Measurements from ENCODE around the gene ZC3H12D. TPM values are rescaled to one million over a fixed set of nuclear protein-coding genes. Genes with fewer than 3 reads are reported as not detected.
"Not testable (repeated sequence)": the region's sequence is repeated elsewhere in the genome, so short reads cannot be mapped to it uniquely, and the experiment has no call there.

The ZC3H12D gene
- total RNA-seq, 1 donor from 2014 or later: 1.6 TPM

DNA sequence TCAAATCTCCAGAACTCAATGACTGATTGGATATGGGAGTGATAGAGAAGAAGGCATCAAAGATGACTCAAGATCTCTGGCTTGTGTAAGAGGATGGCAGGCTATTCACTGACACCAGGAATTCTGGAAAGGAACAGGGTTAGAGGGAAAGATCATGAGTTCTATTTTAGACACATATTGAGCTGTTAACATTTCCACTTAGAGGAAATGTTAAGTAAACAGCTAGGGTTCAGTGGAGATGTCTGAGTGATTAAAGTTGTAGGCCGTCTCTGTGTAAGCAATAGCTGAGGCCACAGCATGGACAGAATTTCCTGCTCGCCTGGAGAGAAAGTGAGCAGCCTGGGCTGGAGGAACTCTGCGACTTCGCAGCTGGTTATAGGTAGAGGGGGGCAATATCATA lies 21.0 kb downstream of the ZC3H12D start:
- intact Hi-C loops (cut with DNase I): no loop called here
- DNase-seq (ENCODE audit: low spot score) (no peak), ATAC-seq (peak; percentile 69)

DNA sequence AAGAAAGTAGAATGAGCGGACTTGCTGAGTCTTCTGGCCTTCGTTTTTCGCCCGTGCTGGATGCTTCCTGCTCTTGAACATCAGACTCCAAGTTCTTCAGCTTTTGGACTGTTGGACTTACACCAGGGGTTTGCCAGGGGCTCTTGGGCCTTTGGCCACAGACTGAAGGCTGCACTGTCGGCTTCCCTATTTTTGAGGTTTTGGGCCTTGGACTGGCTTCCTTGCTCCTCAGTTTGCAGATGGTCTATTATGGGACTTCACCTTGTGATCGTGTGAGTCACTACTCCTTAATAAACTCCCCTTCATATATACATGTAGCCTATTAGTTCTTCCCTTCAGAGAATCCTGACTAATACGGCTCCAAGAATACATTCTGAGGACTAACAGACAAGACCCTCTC lies 22.1 kb downstream of the ZC3H12D start:
- ATAC-seq; DNase-seq (ENCODE audit: low spot score); intact Hi-C loops (cut with DNase I): not testable (repeated sequence)

DNA sequence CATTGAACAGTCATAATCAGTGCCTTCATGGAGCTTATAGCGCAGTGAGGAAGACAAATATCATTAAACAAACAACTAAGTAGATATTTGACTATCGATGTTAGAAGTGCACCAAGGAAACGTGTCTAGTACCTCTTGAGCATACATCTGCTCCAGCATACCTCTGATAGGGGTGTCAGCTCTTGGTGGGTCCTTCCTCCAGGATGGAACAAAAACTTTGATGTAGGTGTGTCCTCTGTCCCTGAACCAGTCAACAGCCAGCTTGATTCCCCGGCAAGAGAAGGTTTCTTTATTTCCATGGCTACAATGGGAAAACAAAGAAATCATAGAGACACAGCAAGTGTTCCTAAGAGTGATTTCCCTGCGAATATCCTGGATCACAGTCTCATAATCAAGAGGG lies 23.1 kb downstream of the ZC3H12D start:
- DNase-seq (ENCODE audit: low spot score): no peak
- ATAC-seq: no peak
- intact Hi-C loops (cut with DNase I): no loop called here

DNA sequence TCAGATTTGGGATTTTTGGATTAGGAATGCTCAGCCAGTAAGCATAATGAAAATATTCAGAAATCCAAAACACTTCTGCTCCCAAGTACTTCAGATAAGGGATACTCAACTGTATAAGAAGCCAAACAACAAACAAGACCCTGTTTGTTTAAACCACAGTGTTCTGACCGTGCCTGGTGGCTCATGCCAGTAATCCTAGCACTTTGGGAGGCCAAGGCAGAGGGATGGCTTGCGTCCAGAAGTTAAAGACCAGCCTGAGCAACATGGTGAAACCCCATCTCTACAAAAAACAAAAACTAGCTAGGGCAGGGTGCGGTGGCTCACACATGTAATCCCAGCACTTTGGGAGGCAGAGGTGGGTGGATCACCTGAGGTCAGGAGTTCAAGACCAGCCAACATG lies 24.6 kb downstream of the ZC3H12D start:
- intact Hi-C loops (cut with DNase I); ATAC-seq; DNase-seq (ENCODE audit: low spot score): not testable (repeated sequence)

DNA sequence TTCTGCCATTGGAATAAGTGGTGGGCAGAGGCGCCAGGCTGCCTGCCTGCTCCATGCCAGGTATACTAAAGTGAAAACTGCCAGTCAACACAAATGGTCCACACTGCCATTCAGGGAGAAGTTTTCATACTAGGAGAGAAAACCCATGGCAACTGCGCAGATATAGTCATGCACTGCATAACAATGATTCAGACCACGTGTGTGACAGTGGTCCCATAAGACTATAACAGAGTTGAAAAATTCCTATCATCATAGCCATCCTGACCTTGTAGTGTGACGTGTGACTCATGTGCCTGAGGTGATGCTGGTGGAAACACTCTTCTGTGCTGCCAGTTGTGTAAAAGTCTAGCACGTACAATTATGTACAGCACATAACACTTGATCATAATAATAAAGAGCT lies 25.1 kb downstream of the ZC3H12D start:
- intact Hi-C loops (cut with DNase I): no loop called here
- ATAC-seq (no peak), DNase-seq (ENCODE audit: low spot score) (no peak)

DNA sequence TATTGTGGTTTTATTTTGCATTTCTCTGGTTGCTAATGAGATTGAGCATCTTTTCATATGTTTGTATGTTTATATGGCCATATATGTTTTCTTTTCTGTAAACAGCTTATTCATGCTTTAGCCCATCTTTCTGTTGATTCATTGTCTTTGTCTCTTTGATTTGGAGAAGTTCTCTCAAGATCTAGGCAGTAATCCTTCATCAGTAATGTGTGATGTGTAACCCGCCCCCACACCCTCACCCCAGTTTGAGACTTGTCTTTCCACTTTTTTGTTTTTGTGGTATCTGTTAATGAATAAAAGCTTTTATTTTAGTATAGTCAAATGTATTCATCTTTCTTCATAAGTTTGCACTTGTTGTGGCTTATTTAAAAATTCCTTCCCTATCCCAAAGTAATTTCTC lies 26.0 kb downstream of the ZC3H12D start:
- DNase-seq (ENCODE audit: low spot score) (no peak), ATAC-seq (no peak)
- intact Hi-C loops (cut with DNase I): no loop called here

DNA sequence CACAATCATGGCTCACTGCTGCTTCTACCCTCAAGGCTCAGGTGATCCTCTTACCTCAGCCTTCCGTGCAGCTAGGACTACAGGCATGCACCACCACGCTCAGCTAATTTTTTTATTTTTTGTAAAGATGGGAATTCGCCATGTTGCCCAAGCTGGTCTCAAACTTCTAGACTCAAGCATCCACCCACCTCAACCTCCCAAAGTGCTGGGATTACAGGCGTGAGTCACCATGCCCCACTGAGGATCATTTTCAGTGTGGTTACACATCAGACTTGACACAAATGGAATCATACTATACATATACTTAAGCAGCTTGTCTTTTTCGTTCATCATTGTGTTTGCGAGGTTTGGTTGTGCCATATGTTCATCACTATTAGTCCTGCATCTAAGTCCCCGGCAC lies 26.6 kb downstream of the ZC3H12D start:
- DNase-seq (ENCODE audit: low spot score): no peak
- no peak for ATAC-seq
- intact Hi-C loops (cut with DNase I): no loop called here

DNA sequence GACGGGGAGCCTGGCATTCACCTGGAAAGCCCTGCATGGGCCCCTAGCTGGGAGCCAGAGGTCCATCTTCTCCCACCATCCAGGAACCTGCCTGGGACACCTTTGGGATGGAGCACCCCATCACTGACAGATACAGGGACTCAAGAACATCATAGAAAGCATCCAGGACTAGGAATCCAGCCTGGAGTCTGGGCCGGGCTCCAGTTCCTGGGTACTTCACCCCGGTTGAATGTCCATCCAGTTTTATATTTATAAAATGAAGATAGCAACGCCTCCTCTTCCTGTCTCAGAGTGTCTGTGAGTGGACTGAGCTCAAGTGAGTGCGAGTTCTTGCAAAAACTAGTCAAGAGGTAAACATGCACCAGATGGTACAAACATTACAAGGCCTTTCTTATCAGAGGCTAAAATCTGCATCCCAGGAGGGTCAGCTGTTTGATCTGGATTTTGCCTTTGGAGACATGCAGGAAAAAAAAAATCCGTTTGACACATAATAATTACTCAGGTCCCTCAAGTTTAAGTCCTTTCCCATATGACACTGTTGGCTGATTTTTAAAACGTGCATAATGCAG lies 27.4 kb downstream of the ZC3H12D start:
- DNase-seq (ENCODE audit: low spot score) (no peak), ATAC-seq (no peak)
- intact Hi-C loops (cut with DNase I): no loop called here

DNA sequence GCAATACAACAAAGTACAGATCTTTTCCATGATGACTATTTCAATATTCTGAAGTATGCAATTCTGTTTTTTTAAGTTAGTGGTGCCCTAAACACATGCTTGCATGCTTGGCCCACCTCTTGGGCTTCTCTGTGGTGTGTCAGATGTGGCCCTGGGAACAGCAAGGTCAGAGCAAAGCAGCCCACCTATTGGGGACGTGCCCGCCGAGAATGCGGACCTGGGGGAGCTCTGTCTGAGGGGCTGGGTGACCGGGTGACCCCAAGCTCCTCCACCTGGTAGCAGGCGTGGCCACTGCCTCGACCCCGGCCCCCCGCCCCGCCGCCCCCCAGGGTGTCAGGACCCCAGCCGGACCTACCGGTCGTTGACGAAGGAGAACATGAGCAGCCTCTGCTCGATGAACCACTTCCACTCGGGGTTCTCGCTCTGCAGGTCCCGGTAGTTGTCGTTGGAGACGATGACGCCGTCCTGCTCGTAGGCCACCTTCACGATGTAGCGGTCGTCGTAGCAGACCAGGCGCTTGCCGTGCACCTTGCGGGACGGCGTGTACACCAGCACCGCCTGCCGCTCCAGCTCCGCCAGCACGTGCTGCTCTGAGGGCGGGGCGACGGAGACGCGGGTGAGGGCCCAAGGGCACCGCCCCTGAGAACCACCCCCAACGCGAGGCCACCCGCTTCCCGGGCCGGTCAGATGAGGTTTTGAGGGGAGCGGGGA lies 28.3 kb downstream of the ZC3H12D start:
- no peak for DNase-seq (ENCODE audit: low spot score)
- intact Hi-C loops (cut with DNase I): no loop called here
- no peak for ATAC-seq

DNA sequence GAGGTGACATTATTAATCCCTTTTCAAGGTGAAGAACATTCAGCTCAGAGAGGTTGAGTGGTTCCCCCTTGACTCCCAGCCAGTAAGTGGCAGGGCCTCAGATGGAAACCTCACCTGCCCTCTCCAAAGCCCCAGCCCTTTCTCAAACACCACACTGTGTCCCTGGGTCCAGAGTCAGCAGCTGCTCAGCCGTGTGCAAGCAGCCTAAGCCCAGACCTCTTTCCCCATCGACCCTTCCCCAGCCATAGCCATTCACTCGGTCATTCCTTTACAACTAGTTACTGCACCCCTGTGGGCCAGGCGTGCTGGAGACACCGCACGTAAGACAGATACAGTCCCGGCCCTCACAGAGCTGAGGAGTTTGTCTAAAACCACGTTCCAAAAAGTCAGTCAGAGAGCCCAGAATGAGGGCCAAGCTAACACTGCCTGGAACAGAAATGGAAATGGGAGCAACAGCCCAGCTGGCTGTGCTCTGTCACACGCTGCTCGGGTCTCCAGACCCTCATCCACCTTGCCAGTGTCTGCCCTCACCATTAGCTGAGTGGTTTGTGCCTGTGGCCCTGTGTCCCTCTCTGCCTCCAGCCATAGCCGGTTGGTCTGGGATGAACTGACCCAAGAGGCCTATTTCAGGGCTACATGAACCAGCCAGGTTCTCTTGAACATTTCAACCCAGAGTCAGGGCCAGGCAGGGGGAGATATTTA lies 29.6 kb downstream of the ZC3H12D start:
- no peak for DNase-seq (ENCODE audit: low spot score)
- intact Hi-C loops (cut with DNase I): no loop called here
- peak; percentile 11 for ATAC-seq

DNA sequence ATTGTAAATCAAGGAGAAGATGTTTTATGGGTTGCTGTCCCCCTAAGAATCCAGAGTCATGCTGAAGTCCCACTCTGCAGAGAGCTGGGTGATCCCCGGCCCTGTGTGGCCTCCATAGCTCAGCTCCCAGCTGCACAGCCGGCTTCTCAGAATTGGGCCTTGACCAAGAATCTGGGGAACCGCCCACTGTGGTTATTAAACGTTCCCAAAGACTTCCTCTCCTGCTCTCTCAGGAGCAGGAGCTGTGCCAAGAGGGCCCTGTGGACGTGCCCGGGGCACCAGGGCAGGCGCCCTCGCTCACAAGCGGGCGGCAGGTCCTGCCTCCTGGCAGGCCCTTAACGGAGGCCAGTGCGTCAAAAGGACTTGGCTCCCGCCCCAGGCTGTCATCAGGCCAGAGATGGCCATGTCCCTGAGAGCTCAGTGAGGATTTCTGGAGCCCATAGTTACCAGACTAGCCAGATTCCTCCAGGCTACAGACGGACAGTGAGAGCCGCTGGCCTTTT lies 30.4 kb downstream of the ZC3H12D start:
- DNase-seq (ENCODE audit: low spot score): peak; percentile 97
- peak; percentile 96 for ATAC-seq
- intact Hi-C loops (cut with DNase I): no loop called here

DNA sequence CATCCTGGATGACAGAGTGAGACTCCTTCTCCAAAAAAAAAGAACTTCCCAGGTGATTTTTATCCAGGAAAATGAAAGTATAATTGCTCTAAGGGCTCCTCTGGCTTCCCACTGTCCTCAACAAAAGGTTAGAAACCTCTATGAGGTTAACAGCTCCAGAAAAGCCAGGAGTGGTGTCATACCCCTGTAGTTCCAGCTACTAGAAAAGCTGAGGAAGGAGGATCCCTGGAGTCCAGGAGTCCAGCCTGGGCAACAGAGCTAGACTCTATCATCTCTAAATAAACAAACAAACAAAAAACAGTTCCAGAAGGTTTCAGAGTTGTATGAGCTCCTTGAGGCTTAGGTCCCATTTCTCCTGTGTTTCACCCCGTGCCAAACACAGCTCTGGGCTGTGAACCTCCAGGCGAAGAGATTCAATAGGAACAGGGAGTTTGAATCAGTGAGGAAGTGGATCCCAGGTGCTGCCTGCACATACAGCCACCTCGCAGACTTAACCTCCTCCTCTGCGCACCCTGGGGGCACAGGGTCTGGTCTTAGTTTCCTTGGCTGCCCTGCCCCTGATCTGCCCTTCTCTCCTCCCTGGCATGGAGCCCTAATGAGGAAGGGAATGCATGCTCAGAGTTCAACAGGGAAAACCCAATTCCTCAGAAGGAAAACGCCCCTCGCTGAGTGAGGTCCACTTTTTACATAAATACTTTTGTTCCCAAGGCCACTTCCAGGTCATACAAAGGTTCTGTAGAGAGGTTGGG lies 31.0 kb downstream of the ZC3H12D start:
- intact Hi-C loops (cut with DNase I): no loop called here
- no peak for DNase-seq (ENCODE audit: low spot score)
- peak; percentile 23 for ATAC-seq

DNA sequence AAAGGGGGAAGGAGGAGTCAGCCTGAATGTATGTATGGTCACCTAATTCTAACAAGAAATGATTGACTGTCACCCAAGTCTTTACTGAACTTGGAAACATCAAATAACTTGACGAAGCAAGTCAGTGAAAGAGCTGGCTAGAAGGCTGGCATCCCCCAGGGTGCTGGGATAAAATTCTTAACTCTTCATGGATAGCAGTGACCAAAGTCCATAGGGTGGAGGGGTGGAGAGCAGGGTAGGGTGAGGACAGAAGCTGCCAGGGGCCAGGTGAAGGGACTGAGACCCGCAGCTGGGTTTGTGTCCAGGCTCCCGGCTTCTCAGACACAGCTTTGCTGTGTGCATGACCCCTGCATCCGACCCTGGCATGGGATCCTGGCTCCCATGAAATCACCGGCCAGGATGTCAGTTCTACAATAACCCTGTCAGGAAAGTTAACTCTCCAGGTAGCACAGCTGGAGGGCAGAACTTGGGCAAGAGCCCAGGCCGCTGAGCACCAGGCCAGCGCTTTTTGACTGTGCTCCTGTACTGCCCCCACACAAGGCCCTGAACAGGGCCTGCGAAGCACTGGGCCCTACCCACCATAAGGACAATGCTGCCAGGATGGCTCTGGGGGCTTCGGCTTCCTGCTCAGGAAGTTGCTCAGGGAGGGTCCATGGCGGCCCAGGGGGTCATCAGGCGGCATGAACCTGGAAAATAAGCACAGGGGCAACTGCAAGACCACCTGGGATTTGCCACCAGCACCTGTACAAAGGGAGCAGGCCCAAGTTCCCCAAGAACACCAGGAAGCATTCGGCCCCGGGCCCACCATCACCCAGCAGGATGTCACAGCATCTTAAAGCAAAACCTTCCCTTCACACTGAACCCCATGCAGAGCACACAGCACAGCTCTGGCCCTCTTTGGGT lies 32.5 kb downstream of the ZC3H12D start:
- DNase-seq (ENCODE audit: low spot score): no peak

DNA sequence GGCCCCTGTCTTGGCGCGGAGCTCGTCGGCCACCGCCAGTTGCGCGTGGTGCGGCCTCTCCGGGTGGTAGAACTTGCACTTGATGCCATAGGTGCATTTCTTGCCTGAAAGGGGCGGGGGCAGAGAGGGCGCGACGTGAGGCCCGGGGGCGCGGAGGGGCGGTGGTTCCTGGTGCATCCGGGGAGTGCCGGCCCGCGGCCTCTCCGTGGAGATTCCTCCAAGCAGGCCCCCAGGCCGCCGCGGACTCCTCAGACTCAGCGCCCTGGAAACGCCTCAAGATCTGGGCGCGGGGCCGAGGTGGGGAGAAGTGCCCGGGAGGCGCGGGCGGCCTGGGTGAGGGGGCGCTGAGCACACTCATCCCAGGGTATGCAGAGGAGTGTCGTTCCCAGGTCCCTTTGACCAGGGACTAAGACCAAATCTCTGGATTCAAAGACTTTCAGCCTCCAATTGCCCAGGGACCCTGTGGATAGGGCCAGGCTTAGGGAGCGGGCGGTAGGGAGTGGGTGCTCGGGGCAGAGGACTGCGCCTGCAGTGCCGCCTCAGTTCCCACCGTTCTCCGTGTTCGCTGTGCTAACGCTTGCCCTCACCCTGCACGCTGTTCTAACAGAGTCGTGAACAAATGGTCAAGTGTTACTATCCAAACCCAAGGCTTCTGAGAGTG lies 33.3 kb downstream of the ZC3H12D start:
- DNase-seq (ENCODE audit: low spot score) (no peak), ATAC-seq (no peak)
- intact Hi-C loops (cut with DNase I): no loop called here

More for the DNA sequence above, 32.5 kb downstream of the ZC3H12D start:
- no peak for ATAC-seq
- intact Hi-C loops (cut with DNase I): no loop called here

DNA sequence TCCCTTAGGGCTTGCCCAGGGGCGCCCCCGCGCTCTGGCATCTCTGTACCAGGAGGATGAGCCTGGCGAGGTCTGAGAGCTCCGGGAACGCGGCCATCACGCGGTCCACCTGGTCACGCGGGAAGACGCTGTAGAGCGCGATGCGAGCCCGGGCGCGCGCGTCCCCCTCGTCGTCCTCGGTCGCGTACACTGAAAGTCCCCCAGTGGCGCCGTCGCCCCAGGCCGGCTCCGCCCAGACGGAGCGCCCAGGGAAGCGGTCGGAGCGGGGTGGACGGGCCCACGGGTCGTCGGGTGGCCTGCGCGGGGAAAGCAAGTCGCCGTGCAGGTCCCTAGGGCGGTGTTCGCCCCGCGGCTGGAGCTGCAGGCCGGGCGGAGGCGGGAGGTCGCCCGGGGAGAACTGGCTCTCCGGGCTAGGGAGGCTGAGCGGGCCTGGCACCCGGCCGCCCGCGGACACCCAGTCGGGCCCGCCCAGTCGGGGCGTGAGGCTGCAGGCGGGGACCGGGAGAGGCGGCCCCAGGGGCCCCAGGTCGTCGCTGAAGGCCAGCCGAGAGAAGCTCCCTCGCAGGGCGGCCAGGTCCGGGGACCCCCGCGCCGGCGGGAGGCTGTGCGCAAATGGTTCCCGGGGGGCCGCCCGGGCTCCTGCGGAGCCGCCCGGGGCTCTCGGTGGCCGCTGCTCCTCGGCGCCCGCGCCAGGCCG lies 34.0 kb downstream of the ZC3H12D start:
- intact Hi-C loops (cut with DNase I): no loop called here
- DNase-seq (ENCODE audit: low spot score): peak; percentile 71
- ATAC-seq: no peak

DNA sequence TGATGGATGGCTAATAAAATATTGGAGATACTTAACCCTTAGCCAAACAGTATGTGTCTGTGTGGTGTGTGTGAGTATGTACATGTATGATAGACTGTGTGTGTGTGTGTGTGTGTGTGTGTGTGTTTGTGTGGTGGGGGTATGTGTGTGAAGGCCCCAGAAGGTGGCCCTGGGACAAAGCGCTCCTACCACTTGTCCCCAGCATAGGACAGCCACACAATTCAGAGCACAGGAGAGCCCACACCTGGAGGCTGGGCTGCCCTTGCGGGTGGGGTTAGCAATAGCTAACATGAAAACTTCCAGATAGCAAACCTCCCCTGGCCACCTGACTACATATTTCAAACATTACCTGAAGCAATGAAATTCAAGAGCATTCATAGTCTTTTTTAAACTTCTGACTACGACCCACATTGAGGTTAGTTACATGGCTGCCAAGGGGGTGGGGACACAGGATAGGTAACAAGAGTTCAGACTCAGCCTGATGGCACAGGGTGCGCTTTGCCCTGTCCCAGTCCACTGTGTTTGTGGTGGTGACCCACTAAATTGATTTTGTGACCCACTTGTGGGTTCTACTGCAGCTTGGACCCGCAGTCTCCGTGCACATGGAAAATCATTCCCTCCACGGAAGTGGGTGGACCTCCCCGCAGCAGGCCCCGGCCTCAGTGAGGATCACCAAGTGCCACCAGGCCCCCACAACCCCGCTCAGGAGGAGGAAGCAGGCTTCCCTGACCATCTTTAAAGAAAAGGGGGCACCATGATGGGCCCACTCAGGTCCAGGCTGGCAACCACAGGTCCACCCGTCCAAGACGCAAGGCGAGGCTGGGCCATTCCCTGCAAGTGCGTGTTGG lies 34.8 kb downstream of the ZC3H12D start:
- intact Hi-C loops (cut with DNase I): no loop called here
- ATAC-seq (no peak), DNase-seq (ENCODE audit: low spot score) (no peak)
